ENCODE results near the gene GADD45A.
"Not testable (repeated sequence)": the region's sequence is repeated elsewhere in the genome, so short reads cannot be mapped to it uniquely, and the experiment has no call there.

Gene GADD45A

DNA sequence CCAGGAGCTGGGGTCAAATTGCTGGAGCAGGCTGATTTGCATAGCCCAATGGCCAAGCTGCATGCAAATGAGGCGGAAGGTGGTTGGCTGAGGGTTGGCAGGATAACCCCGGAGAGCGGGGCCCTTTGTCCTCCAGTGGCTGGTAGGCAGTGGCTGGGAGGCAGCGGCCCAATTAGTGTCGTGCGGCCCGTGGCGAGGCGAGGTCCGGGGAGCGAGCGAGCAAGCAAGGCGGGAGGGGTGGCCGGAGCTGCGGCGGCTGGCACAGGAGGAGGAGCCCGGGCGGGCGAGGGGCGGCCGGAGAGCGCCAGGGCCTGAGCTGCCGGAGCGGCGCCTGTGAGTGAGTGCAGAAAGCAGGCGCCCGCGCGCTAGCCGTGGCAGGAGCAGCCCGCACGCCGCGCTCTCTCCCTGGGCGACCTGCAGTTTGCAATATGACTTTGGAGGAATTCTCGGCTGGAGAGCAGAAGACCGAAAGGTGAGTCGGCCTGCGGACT lies at the start of gene GADD45A:
TSS of gene GADD45A (plus strand) at position 135 of the 491 bp plus-strand sequence. CDS start at position 429, 294 bp downstream.
- DNase-seq: peak; percentile 88

DNA sequence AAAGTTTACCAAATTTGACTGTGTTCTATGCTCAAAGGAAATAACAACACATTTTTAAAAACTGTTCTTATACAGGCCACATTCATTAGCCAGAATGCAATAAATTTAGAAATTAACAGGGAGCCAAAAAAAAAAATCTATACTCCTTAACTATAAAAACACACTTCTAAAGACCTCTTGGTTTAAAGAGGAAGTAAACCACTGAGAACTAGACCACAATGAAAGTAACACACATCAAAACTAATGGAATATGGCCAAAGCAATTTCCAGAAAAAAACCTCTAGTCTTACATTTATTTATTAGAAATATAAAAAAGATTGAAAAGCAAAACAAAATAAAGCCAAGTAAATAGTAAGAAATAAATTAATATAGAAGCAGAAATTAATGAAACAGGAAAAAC lies 48.9 kb upstream of the GADD45A start:
- DNase-seq: no peak

DNA sequence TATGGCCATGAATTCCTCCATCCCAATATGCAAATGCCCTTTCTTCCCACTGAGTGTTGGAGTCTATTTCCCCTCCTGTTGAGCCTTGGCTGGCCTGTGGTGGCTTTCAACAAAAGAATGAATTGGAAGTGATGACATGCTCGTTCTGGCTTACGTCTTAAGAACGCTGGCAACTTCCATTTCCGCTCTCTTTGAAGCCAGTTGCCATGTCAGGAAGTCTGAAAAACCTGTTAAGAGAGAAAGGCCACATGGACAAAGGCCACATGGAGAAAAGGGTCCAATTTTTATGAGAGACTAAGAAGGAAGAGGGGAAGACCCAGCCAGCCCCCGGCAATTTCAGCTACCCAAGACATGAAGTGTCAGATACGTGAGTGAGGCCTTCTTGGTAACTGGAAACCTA lies 45.6 kb upstream of the GADD45A start:
- no peak for DNase-seq

DNA sequence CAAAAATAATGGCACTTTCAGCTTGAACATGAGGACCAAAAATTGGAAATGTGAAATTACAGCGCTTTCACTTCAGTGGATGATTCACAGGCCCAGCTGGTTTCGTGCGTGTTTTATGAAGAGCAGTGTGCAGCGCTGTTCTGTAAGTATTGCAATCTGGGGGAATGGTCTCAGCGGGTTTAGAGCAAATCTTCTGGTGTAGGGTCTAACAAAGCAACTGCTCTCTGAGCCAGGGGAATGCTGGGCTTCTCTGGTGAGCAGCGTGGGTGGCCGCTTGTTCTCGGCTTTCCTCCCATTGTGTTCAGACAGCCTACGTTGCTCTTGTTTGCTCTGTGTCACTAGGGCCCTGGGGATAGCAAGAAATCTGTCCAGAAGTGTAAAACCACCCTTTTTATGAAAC lies 42.4 kb upstream of the GADD45A start:
- DNase-seq: no peak

DNA sequence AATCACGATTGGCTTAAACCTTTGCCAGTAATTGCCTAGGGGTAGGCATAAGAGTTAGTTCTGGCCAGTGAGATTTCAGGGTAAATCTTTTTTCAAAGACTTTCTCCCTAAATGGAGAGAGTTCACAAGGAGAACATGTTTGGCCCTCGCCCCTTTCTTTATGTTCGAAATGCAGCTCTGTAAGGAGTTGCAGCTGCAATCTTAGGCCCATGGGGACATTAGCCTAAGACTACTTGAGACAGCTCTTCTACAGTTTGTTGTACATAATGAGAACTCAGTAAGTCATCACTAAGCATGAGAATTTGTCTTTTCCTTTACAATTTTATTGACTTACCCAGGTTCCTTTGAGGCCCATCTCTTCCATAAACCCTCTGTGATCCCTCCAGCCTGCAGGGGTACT lies 40.4 kb upstream of the GADD45A start:
- no peak for DNase-seq

GRCh38 chr1:67645495-67646144 lies 39.4 kb upstream of the GADD45A start:
- DNase-seq: no peak

GRCh38 chr1:67646145-67647035 lies 38.6 kb upstream of the GADD45A start:
- no peak for DNase-seq

DNA sequence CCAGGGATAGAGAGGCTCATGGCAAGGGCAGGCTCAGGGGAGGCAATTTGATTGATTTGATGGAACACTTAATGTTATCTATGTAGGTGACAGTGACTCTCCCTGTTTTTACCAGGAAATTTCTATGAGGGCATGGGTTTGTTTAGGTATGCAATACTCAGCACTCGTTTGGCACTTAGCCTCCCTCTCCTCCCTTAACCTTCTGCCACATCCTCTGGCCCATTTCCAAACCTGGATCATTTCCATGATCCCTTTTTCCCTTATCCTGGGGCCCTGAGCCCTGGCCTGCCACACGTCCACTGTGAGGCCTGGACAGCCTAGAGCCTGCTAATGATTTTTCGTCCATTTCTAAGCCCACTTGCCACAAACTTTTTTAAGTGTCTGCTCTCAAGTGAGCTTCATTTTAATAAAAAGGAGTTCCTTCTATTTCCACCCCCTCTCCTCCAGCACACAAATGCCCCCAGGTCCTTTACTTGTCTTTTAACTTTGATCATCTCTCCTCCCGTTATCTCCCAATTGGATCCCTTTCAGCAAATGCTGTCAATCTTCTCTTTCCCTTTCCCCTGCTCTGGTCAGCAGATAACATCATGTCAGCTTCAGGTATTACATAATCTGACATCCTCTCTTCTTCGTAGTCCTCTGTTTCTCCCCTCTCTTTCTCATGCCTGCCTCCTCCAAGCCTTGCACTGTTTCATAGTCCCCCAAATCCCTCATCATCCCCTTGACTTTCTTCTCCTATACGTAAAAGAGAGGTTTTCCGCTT lies 37.8 kb upstream of the GADD45A start:
- DNase-seq: no peak

DNA sequence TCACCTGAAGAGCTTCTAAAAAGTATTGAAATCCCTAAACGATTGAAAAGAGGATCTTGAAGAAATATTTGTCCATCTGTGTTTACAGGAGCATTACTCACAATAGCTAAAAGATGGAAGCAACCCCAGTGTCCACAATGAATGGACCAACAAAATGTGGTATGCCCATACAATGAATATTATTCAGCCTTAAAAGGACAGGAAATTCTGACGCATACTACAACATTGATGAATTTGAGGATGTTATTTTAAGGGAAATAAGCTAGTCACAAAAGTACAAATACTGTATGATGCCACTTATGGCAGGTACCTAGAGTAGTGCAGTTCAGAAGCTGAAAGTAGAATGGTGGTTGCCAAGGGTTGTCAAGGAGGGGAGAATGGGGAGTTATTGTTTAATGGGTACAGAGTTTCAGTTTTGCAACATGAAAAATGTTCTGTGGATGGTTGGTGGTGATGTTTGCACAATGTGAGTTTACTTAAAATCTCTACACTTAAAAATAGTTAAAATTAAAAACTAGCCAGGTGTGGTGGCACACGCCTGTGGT lies 37.1 kb upstream of the GADD45A start:
- DNase-seq: no peak

GRCh38 chr1:67648582-67649326 lies 36.2 kb upstream of the GADD45A start:
- DNase-seq: no peak

DNA sequence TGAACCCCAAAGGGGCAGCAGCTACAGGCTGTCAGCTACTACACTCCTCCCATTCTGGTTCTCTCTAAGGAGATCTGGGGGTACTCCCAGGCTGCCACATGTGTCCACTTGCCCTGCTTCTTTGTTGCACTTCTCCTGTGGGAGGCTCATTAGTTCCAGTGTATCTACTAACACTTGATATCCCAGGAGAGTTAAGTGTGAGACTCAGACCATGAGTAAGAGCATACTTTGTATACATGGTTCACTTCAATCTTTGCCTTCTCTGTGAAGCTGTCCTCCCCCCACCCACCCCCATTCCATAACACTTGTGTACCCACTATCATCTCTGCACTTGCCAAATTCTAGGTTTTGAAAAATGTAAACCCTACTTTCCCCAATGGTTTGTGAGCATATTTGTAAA lies 34.9 kb upstream of the GADD45A start:
- DNase-seq: no peak

DNA sequence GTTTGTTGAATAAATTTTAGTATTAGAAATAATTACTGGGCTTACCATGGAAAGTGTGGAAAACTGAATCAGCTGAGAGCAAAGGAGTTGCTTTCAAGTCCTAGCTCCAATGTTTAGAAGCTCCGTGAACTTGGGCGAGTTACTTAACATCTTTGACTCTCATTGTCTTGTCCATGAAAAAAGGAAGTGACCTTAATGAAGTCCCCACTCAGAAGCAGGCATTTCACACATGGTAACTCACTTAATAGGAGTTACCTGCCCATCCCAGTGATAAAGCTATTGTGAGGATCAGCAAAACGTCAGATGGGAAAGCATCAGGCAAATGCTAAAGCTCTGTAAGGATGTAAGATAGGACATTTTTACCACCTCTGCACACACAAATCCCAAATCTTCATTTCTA lies 34.0 kb upstream of the GADD45A start:
- no peak for DNase-seq

DNA sequence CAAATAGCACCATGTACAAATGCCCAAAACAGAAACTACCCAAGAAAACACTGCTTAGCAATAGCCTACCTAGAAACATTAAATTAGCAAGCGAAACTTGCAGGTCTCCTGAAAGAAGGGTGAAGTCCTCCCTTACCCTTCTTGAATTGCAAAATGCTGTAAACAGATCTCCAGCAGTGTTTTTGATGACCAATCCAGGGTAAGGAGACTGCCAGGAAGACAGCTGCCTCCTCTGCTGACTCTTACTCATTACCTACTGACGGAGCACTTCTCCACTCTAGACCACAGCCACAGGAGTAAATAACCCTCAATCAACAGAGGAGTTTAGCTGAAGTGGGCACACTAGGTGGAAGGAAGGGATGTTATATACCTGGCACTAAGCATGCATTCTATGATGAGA lies 32.2 kb upstream of the GADD45A start:
- no peak for DNase-seq

- no peak for DNase-seq
Observed at GRCh38 chr1:67653304-67653703, 31.7 kb upstream of the GADD45A start.

- no peak for DNase-seq
Observed at GRCh38 chr1:67655581-67655980, 29.4 kb upstream of the GADD45A start.

DNA sequence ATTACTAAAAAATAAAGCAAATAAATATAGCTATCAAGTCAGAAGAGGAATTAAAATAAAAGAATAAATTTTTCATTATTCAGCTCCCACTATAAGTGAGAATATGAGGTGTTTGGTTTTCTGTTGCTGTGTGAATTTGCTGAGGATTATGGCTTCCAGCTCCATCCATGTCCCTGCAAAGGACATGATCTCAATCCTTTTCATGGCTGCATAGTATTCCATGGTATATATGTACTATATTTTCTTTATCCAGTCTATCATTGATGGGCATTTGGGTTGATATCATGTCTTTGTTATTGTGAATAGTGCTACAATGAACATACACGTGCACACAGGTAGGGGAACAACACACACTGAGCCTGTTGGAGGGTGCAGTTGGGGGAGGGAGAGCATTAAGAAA lies 27.8 kb upstream of the GADD45A start:
- DNase-seq: not testable (repeated sequence)

GRCh38 chr1:67659229-67659628 lies 25.8 kb upstream of the GADD45A start:
- DNase-seq: no peak

DNA sequence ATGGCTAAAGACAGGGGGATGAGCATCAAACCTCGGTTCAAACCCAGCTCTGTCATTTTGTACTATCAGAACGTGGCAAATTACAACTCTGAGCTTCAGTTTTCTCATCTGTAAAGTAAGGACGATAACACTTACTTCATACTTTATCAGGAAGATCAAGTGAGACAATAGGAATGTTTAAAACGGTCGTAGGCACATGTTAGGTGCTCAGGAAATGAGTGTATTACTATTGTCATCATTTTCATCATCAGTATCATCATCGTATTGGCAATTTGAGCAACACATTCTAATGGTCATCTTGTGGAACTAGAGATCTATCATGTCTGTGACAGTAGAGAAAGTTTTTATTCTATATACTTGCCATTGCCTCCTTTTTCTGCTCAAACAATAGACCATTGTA lies 22.1 kb upstream of the GADD45A start:
- no peak for DNase-seq

GRCh38 chr1:67664048-67664447 lies 21.0 kb upstream of the GADD45A start:
- no peak for DNase-seq

DNA sequence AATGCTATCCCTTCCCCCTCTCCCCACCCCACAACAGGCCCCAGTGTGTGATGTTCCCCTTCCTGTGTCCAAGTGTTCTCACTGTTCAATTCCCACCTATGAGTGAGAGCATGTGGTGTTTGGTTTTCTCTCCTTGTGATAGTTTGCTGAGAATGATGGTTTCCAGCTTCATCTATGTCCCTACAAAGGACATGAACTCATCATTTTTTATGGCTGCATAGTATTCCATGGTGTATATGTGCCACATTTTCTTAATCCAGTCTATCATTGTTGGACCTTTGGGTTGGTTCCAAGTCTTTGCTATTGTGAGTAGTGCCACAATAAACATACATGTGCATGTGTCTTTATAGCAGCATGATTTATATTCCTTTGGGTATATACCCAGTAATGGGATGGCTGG lies 19.7 kb upstream of the GADD45A start:
- DNase-seq: not testable (repeated sequence)

DNA sequence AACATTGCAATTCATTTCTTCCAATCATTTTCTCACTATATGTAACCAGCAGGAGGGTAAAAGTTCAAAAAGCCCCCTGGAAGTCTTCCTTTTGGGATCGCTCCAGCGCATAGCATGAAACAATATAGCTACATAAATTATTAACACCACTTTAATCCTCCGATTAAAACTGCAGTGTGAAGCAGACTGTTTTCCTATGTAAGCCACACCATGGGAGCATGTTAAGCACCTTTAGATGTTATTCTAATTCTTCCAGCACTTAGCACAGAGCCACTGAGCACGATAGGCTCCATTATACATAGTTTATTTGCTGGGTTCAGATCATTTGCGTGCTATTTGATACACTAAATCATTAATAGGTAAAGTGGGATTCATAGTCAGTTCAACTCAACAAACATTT lies 18.4 kb upstream of the GADD45A start:
- DNase-seq: no peak

- DNase-seq: no peak
Observed at GRCh38 chr1:67668660-67669059, 16.3 kb upstream of the GADD45A start.

All from activated CD4-positive, alpha-beta T cell treated with anti-CD3 and anti-CD28 coated beads, Interleukin-2, amount 50 U/mL, for 1 hour (primary cell).